Inferior parietal cortex (tissue), 1 donor: ENCODE data around the gene IL24.

Experiments
- DNase-seq: peaks from one replicate; pipeline ENCODE4 v3.0.0-alpha.2; 2016; ENCODE audit errors: extremely low spot score

IL24 gene

GRCh38 chr1:206925106-206925736 lies 28.0 kb downstream of the IL24 start:
- no peak for DNase-seq

- DNase-seq, result no peak
Observed at GRCh38 chr1:206926286-206926685, 29.0 kb downstream of the IL24 start.

- no peak for DNase-seq
Observed at GRCh38 chr1:206929524-206929923, 32.3 kb downstream of the IL24 start.

- no peak for DNase-seq
Observed at GRCh38 chr1:206930210-206930798, 33.1 kb downstream of the IL24 start.

- DNase-seq, result no peak
Observed at GRCh38 chr1:206931709-206932108, 34.5 kb downstream of the IL24 start.

GRCh38 chr1:206932177-206932576 lies 34.9 kb downstream of the IL24 start:
- no peak for DNase-seq

- no peak for DNase-seq
Observed at GRCh38 chr1:206933333-206933945, 36.2 kb downstream of the IL24 start.

- DNase-seq, result no peak
Observed at GRCh38 chr1:206935491-206936067, 38.3 kb downstream of the IL24 start.

GRCh38 chr1:206937425-206937824 lies 40.2 kb downstream of the IL24 start:
- DNase-seq, result no peak

- no peak for DNase-seq
Observed at GRCh38 chr1:206939131-206939530, 41.9 kb downstream of the IL24 start.

- DNase-seq, result no peak
Observed at GRCh38 chr1:206939841-206940587, 42.8 kb downstream of the IL24 start.

GRCh38 chr1:206940588-206940936 lies 43.3 kb downstream of the IL24 start:
- no peak for DNase-seq

- no peak for DNase-seq
Observed at GRCh38 chr1:206941766-206942418, 44.6 kb downstream of the IL24 start.

GRCh38 chr1:206944703-206945102 lies 47.5 kb downstream of the IL24 start:
- no peak for DNase-seq

- no peak for DNase-seq
Observed at GRCh38 chr1:206945779-206946178, 48.5 kb downstream of the IL24 start.

GRCh38 chr1:206946261-206946660 lies 49.0 kb downstream of the IL24 start, which contains the start of gene PIGR:
Gene PIGR (minus strand): TSS chr1:206946466. CDS start chr1:206940531, 5,935 bp downstream.
- DNase-seq, result no peak

GRCh38 chr1:206947255-206947654 lies 50.0 kb downstream of the IL24 start:
- DNase-seq, result no peak

GRCh38 chr1:206949208-206949607 lies 52.0 kb downstream of the IL24 start:
- DNase-seq, result no peak

- no peak for DNase-seq
Observed at GRCh38 chr1:206949641-206950040, 52.4 kb downstream of the IL24 start.

GRCh38 chr1:206951318-206952100 lies 54.3 kb downstream of the IL24 start:
- DNase-seq, result no peak

GRCh38 chr1:206952171-206952570 lies 54.9 kb downstream of the IL24 start:
- DNase-seq, result no peak
